GM12878 (cell line): ENCODE results near the gene PDHA1. TPM values are rescaled to one million over a fixed set of nuclear protein-coding genes. Genes with fewer than 3 reads are reported as not detected.

Experiments
- ATAC-seq: fragments of 200-7000 bp; cut with Tn5 transposase; 3 replicates; pipeline ENCODE4 v1.9.1; 2020; ENCODE audit warnings: mild to moderate bottlenecking, moderate library complexity
- BruUV-seq: library from RNA; stranded (reverse); fragments of 400-500 nt; replicated peaks from 2 replicates; lab custom pipeline; 2021; lab: Mats Ljungman, UMichigan
- CTCF ChIA-PET: fragments of 300-600 bp; sonication (Branson Sonifier 250); formaldehyde crosslinking; extraction: SDS; loops from one replicate; lab custom pipeline; 2021; ENCODE audit warnings: inconsistent platforms; lab: Yijun Ruan, JAX
- POLR2A ChIA-PET: fragments of 350-600 bp; formaldehyde crosslinking; extraction: SDS; loops from one replicate; lab custom pipeline; 2021; ENCODE audit warnings: inconsistent platforms; lab: Charles Lee
- RAD21 ChIA-PET: fragments of 300-600 bp; sonication (Branson Sonifier 250); formaldehyde crosslinking; loops from one replicate; lab custom pipeline; 2023; ENCODE audit warnings: antibody characterized with exemption; ENCODE audit not compliant: unreplicated experiment; lab: Charles Lee
- SMC1A ChIA-PET: fragments of 300-600 bp; sonication (Branson Sonifier 250); formaldehyde crosslinking; loops from one replicate; lab custom pipeline; 2023; ENCODE audit not compliant: unreplicated experiment, uncharacterized antibody; lab: Charles Lee
- DNase-seq: peaks from one replicate; pipeline ENCODE4 v3.0.0-alpha.2; 2011; ENCODE audit warnings: low read depth, low spot score
- FAIRE-seq: peaks from 3 replicates; lab custom pipeline; 2011; peaks lifted over from hg19 to GRCh38; lab: Jason Lieb, UNC
- H2AFZ ChIP-seq: 2 replicates; pipeline ENCODE4 v1.6.0; 2011; ENCODE audit warnings: low read depth, low read length, control low read depth; ENCODE audit not compliant: control insufficient read depth
- H3K27ac ChIP-seq: 2 replicates; pipeline ENCODE4 v1.5.1; 2011; ENCODE audit warnings: control low read depth; ENCODE audit not compliant: control insufficient read depth, insufficient read depth
- H3K27me3 ChIP-seq, 2 experiments: replicated peaks in 1 of 2; 2 replicates each; pipeline versions ENCODE4 v1.6.0 to v1.6.1; 2011; ENCODE audit warnings: low read length in 1 of 2; ENCODE audit not compliant: control insufficient read depth in 2 of 2, insufficient read depth in 2 of 2
- H3K36me3 ChIP-seq, 2 experiments: 2 replicates each; pipeline ENCODE4 v1.5.1; 2011; ENCODE audit warnings: low read length in 1 of 2; ENCODE audit not compliant: control insufficient read depth in 2 of 2, insufficient read depth in 2 of 2
- H3K4me1 ChIP-seq: 2 replicates; pipeline ENCODE4 v1.6.1; 2011; ENCODE audit warnings: mild to moderate bottlenecking, low read length, moderate library complexity, mixed read lengths; ENCODE audit not compliant: control insufficient read depth, insufficient read depth
- H3K4me2 ChIP-seq: 2 replicates; pipeline ENCODE4 v1.6.0; 2011; ENCODE audit warnings: control low read depth; ENCODE audit not compliant: control insufficient read depth, insufficient read depth
- H3K4me3 ChIP-seq: fragments of 200-600 bp; sonication (generic); 2 replicates; pipeline ENCODE4 v1.5.1; 2016
- H3K79me2 ChIP-seq: 2 replicates; pipeline ENCODE4 v1.6.0; 2011; ENCODE audit warnings: low read length; ENCODE audit not compliant: control insufficient read depth, insufficient read depth
- H3K9ac ChIP-seq: 2 replicates; pipeline ENCODE4 v1.8.0; 2011; ENCODE audit warnings: low read length, control low read depth, mixed read lengths; ENCODE audit not compliant: control insufficient read depth, insufficient read depth
- H3K9me3 ChIP-seq: replicated peaks from 3 replicates; pipeline ENCODE4 v1.5.1; 2011; ENCODE audit warnings: mild to moderate bottlenecking, low read length; ENCODE audit not compliant: control insufficient read depth, insufficient read depth
- H4K20me1 ChIP-seq: 2 replicates; pipeline ENCODE4 v1.6.0; 2011; ENCODE audit not compliant: control insufficient read depth, insufficient read depth
- ASH2L ChIP-seq: fragments of 300-600, 200-600 bp; sonication (generic); IDR thresholded peaks from 2 replicates; pipeline ENCODE4 v1.6.1; 2017; ENCODE audit warnings: low read depth, mild to moderate bottlenecking, borderline replicate concordance
- CHD1 ChIP-seq: IDR thresholded peaks from 2 replicates; pipeline ENCODE4 v1.6.1; 2012; ENCODE audit warnings: low read depth, low read length, improper control_type of control experiment
- MTA3 ChIP-seq: IDR thresholded peaks from 2 replicates; pipeline ENCODE4 v1.6.1; 2012; ENCODE audit warnings: low read length, inconsistent platforms, borderline replicate concordance
- RAD51 ChIP-seq: fragments of 450-650 bp; IDR thresholded peaks from 2 replicates; pipeline ENCODE4 v1.6.1; 2016; ENCODE audit warnings: moderate library complexity, mild to moderate bottlenecking, inconsistent platforms
- SMAD5 ChIP-seq: IDR thresholded peaks from 2 replicates; pipeline ENCODE4 v1.6.1; 2016; ENCODE audit warnings: antibody characterized with exemption, low read depth
- STAT1 ChIP-seq: fragments of 450-650 bp; conservative IDR thresholded peaks from 2 replicates; pipeline ENCODE4 v1.6.1; 2014; ENCODE audit warnings: antibody characterized with exemption, mild to moderate bottlenecking
- TBL1XR1 ChIP-seq: IDR thresholded peaks from 2 replicates; pipeline ENCODE4 v1.6.1; 2012; ENCODE audit warnings: low read depth, low read length, improper control_type of control experiment
- WGBS: methylation state at CpG from one replicate; pipeline ENCODE4 v1.1.6; 2016; ENCODE audit warnings: low lambda C conversion rate; ENCODE audit not compliant: insufficient replicate concordance, insufficient coverage; ENCODE audit errors: missing lambda C conversion rate; 5-methylcytosine and 5-hydroxymethylcytosine counted together
- in situ Hi-C: fragments of 300-500 bp; cut with MboI; formaldehyde crosslinking; loops from 9 replicates; pipeline ENCODE4 v1.14.3; 2018; ENCODE audit warnings: mixed read lengths
- intact Hi-C: fragments of 100-400 bp; cut with micrococcal nuclease; formaldehyde crosslinking; loops from one replicate; pipeline ENCODE4 v1.14.2; 2022; ENCODE audit not compliant: unreplicated experiment
- polyA plus RNA-seq, 11 experiments: library from polyadenylated mRNA; depleted of rRNA in 4 of 11; unstranded in 6 of 11; stranded (reverse) in 5 of 11; fragments of >200 nt; fragmentation: Nextera tagmentation in 4 of 11; fragmentation: Illumina TruSeq in 1 of 11; extraction: Ambion mirVana in 4 of 11; extraction: Trizol in 1 of 11; gene quantifications; 1 replicate in 1 of 11; 2 replicates in 10 of 11; pipeline versions ENCODE4 v1.2.1 to v1.2.3, GENCODE V29; 2011 to 2016; ENCODE audit warnings: inconsistent platforms in 2 of 11, missing spikeins in 2 of 11, low read depth in 1 of 11
- total RNA-seq, 4 experiments: library from RNA; depleted of rRNA in 3 of 4; stranded (reverse); fragments of >200 nt in 3 of 4; fragmentation: Illumina TruSeq in 1 of 4; extraction: Trizol in 1 of 4; gene quantifications; 2 replicates each; pipeline versions ENCODE4 v1.2.1 to v1.2.3, GENCODE V29; 2013 to 2021

PDHA1 gene
- total and polyA plus RNA-seq, 10 of the 15 experiments (the other 5 are each of a cell fraction or from before 2014, with no cell fraction given): 175 to 370 (median 270) TPM

DNA sequence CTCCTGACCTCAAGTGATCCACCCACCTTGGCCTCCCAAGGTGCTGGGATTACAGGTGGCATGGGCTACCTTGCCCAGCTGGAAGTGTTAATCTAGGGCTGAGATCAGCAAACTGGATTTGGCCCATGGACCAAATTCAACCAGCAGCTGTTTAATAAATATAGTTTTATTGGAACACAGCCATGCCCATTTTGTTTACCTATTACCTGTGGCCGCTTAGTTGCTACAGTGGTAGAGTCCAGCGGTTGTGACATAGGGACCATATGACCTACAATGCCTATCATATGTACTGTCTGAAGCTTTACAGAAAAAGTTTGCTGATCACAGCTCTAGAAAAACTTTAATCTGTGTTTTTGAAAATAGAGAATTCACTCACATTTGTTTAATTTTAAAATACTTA, 17.2 kb upstream of the PDHA1 start:
- ChIA-PET CTCF (no interaction called here), POLR2A (no interaction called here), SMC1A (interaction anchor here (0.6 to 0.9 kb wide), 2 partner anchors 9 to 17 kb away, joined by 3 read pairs; no protein-coding TSS in a partner anchor), RAD21 (interaction anchor here (0.9 kb wide), 1 partner anchor 10 kb away, joined by 3 read pairs; no protein-coding TSS in a partner anchor)
- FAIRE-seq (no peak), DNase-seq (no peak), ATAC-seq (no peak)
- Histone ChIP-seq H4K20me1 (no peaks in the 10 kb centered on the region), H3K4me3 (no peak overlapping the region), H3K9ac (no peak overlapping the region), H3K9me3 (no peaks in the 10 kb centered on the region), H3K36me3 (no peaks in the 10 kb centered on the region), H3K4me2 (no peak overlapping the region), H3K27me3 (no peaks in the 10 kb centered on the region; a peak in 1 of 4 replicates), H3K4me1 (no peaks in the 10 kb centered on the region), H2AFZ (no peak overlapping the region), H3K79me2 (no peaks in the 10 kb centered on the region), H3K27ac (no peak overlapping the region)
- BruUV-seq: no TSS peak
- in situ Hi-C loops (no loop called here), intact Hi-C loops (no loop called here)
- no peak for TF ChIP-seq SMAD5
- no peak for TF ChIP-seq STAT1
- no peak for TF ChIP-seq TBL1XR1
- no peak for TF ChIP-seq ASH2L
- TF ChIP-seq MTA3: no peak
- TF ChIP-seq RAD51: no peak
- 72% methylated on average over 2 of the region's 2 CpGs for WGBS

DNA sequence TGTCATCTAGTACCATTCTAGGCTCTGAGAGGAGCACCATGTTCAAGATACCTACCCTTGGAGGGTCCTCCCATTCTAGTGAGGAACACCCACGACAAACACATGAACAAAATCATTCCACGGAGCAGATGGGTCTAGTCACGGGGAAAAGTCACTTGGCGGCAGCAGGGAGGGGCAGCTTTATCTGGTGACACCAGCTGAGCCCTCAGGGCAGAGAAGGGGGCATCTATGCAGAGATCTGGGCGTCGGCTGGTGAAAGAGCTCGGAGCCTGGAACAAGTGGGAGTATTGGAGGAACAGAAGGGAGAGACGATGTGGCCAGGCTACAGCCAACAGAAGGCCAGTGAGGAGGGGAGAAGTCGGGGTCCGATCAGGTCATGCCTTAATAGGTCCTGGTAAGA, 11.9 kb upstream of the PDHA1 start:
- Histone ChIP-seq H2AFZ (no peak overlapping the region), H4K20me1 (no peaks in the 10 kb centered on the region), H3K4me3 (no peak overlapping the region), H3K36me3 (no peaks in the 10 kb centered on the region), H3K79me2 (no peaks in the 10 kb centered on the region), H3K4me1 (no peaks in the 10 kb centered on the region), H3K27ac (no peak overlapping the region), H3K4me2 (no peak overlapping the region), H3K9me3 (peaks cover 2% of the 10 kb centered on the region; the same call in 1 of the 3 replicates), H3K27me3 (no peaks in the 10 kb centered on the region; a peak in 1 of 4 replicates), H3K9ac (no peak overlapping the region)
- ChIA-PET POLR2A (no interaction called here), SMC1A (no interaction called here), RAD21 (interaction anchor here (3.2 kb wide), 1 partner anchor 292 kb away, joined by 17 read pairs; no protein-coding TSS in a partner anchor), CTCF (interaction anchor here (0.6 to 4.3 kb wide), 2 partner anchors 215 to 293 kb away, joined by 3 to 44 read pairs; no protein-coding TSS in a partner anchor)
- FAIRE-seq (no peak), ATAC-seq (no peak), DNase-seq (no peak)
- intact Hi-C loops (loop anchor here (10.0 kb wide), 2 partner anchors 137 to 657 kb away; partner anchors contain the start of gene RS1), in situ Hi-C loops (loop anchor here (5.0 kb wide), 1 partner anchor 290 kb away; no protein-coding TSS in a partner anchor)
- no TSS peak for BruUV-seq
- WGBS: 42% methylated on average over 8 of the region's 10 CpGs
- TF ChIP-seq CHD1: no peak
